AG10803 (cell line): ENCODE data around the gene WNT6.

ENCODE experiments used
- DNase-seq: peaks from one replicate; pipeline ENCODE4 v3.0.0; 2010; ENCODE audit warnings: low read depth
- H3K4me3 ChIP-seq: 2 replicates; pipeline ENCODE4 v1.5.1; 2011; ENCODE audit warnings: mild to moderate bottlenecking, low read length, control low read depth
- CTCF ChIP-seq: conservative IDR thresholded peaks from 2 replicates; pipeline ENCODE4 v1.5.1; 2011; ENCODE audit warnings: mild to moderate bottlenecking, low read length, control low read depth, inconsistent platforms

Gene WNT6

GRCh38 chr2:218872645-218873358, 13.2 kb downstream of the WNT6 start:
- no peak overlapping the region for H3K4me3 ChIP-seq
- no peak for TF ChIP-seq CTCF
- no peak for DNase-seq

- no peak for DNase-seq
- H3K4me3 ChIP-seq, result no peak overlapping the region
- TF ChIP-seq CTCF, result no peak
Measured at GRCh38 chr2:218873359-218874194, 14.0 kb downstream of the WNT6 start.

- DNase-seq, result no peak
- H3K4me3 ChIP-seq, result no peak overlapping the region
- TF ChIP-seq CTCF, result no peak
Measured at GRCh38 chr2:218875692-218876246, 16.2 kb downstream of the WNT6 start.

GRCh38 chr2:218876562-218877219, 17.1 kb downstream of the WNT6 start:
- H3K4me3 ChIP-seq, result no peak overlapping the region
- peak; percentile 95 for TF ChIP-seq CTCF
- DNase-seq, result peak; percentile 54

GRCh38 chr2:218877331-218877730, 17.7 kb downstream of the WNT6 start:
- no peak overlapping the region for H3K4me3 ChIP-seq
- no peak for TF ChIP-seq CTCF
- no peak for DNase-seq

GRCh38 chr2:218877891-218878290, 18.3 kb downstream of the WNT6 start:
- DNase-seq, result no peak
- TF ChIP-seq CTCF, result no peak
- no peak overlapping the region for H3K4me3 ChIP-seq
